Right lobe of liver (tissue), 6 donors: ENCODE data around the gene TK1. TPM values are rescaled to one million over a fixed set of nuclear protein-coding genes. Genes with fewer than 3 reads are reported as not detected.

Experiments used
- ATAC-seq, 4 donors: fragments of 200-7000 bp; cut with Tn5 transposase; one replicate each; pipeline ENCODE4 v1.9.1; 2020; ENCODE audit warnings: mild to moderate bottlenecking in 4 of 4, moderate library complexity in 4 of 4
- DNase-seq, 3 donors: peaks; one replicate each; pipeline ENCODE4 v3.0.0-alpha.2; 2020
- H3K27ac ChIP-seq, 3 donors: fragments of 200-600 bp; one replicate each; pipeline ENCODE4 v1.8.0; 2022
- H3K27me3 ChIP-seq, 2 donors: fragments of 200-600 bp; one replicate each; pipeline ENCODE4 v1.8.0; 2022
- H3K36me3 ChIP-seq, 4 donors: fragments of 200-600 bp; sonication (generic) in 1 of 4; one replicate each; pipeline versions ENCODE4 v1.5.1 to v1.8.0; 2017 to 2022; ENCODE audit warnings: control low read depth in 1 of 4
- H3K4me1 ChIP-seq, 4 donors: fragments of 200-600 bp; sonication (generic) in 1 of 4; one replicate each; pipeline versions ENCODE4 v1.5.1 to v1.8.0; 2017 to 2022; ENCODE audit warnings: control low read depth in 1 of 4
- H3K4me3 ChIP-seq, 3 donors: fragments of 200-600 bp; one replicate each; pipeline ENCODE4 v1.8.0; 2022
- H3K9me3 ChIP-seq, 4 donors: fragments of 200-600 bp; sonication (generic) in 1 of 4; one replicate each; pipeline versions ENCODE4 v1.5.1 to v1.8.0; 2017 to 2022; ENCODE audit warnings: control low read depth in 1 of 4
- POLR2A ChIP-seq: fragments of 450-650 bp; IDR thresholded peaks from one replicate; pipeline ENCODE4 v1.6.1; 2017; ENCODE audit warnings: antibody characterized with exemption, mild to moderate bottlenecking
- WGBS: methylation state at CpG from one replicate; pipeline ENCODE4 v1.1.6; 2018; ENCODE audit warnings: low coverage, low lambda C conversion rate; ENCODE audit not compliant: insufficient coverage; ENCODE audit errors: missing lambda C conversion rate; 5-methylcytosine and 5-hydroxymethylcytosine counted together
- intact Hi-C, 2 donors: fragments of 100-400 bp; cut with DNase I; formaldehyde crosslinking; loops; one replicate each; pipeline versions ENCODE4 v1.11.2 to v1.14.1; 2022
- total RNA-seq, 6 experiments: library from RNA; depleted of rRNA in 2 of 6; stranded (reverse); fragments of >200 nt in 2 of 6; fragmentation: NEBNext Ultra II Directional in 3 of 6; extraction: Animal tissue kit (Norgen Biotek cat#: 25700) in 3 of 6; gene quantifications; one replicate each; pipeline versions ENCODE4 v1.1.0 to v1.2.4, GENCODE V29; 2016 to 2023
- TF ChIP-seq, protein P1 (sequence below), 4 donors: fragments of 200-600 bp in 3 of 4; fragments of 450-650 bp in 1 of 4; IDR thresholded peaks; one replicate each; pipeline versions ENCODE4 v1.5.1 to v1.8.0; 2016 to 2022; ENCODE audit warnings: antibody characterized with exemption in 4 of 4, mild to moderate bottlenecking in 2 of 4
- donor health status: DM: no; HTN: yes; CAD: no.
- donor health status: DM: no; HTN: no; CAD: no.
- donor health status: DM: no; HTN: no; CAD: no.
- donor health status: DM: no; HTN: yes; CAD: no.
- donor health status: DM: no; HTN: yes; CAD: no.

Gene TK1
- total RNA-seq, 6 experiments from 2014 or later = 2.1 to 8.3 (median 4.7) TPM

DNA sequence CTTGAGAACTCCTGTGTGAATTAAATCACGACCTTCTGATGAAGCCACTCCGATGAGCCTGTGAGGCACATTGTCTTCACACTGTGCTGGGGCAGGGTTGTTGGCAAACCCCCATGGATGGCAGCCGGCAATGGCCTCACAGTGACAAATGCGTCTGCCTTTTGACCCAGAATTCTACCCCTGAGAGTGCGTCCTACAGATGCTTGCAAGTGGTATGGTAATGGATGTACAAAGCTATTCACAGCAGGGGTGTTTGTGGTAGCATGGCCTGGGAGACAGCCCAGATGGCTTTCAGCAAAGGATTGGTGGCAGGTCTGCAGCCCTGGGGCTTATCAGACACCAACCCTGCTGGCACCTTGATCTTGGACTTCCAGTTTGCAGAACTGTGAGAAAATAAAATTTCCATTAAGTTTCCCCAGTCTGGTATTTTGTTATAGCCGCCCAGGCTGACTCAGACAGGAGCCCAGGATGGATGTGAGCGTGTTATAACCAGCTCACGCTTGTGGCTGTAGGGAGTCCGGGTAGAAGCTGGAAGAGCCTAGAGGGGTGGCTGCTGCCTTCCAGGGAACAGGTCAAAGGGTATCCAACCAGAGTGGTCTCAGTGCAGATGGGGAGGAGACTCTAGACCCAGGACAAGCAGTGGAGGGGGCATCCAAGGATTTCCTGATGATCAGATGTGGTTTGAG lies 10.4 kb upstream of the TK1 start:
- intact Hi-C loops = no loop called here
- H3K4me3 ChIP-seq = no peak overlapping the region
- H3K27me3 ChIP-seq = no peaks in the 10 kb centered on the region
- WGBS = 79% methylated on average over 4 of the region's 9 CpGs
- H3K36me3 ChIP-seq = peaks cover 0 to 57% (median 33%) of the 10 kb centered on the region in 4 donors
- DNase-seq (peak in 1 of 3 donors; percentile 75), ATAC-seq (no peak)
- no peaks in the 10 kb centered on the region for H3K9me3 ChIP-seq
- H3K4me1 ChIP-seq = peaks cover 0 to 14% (median 1%) of the 10 kb centered on the region in 4 donors
- TF ChIP-seq, protein P1, sequence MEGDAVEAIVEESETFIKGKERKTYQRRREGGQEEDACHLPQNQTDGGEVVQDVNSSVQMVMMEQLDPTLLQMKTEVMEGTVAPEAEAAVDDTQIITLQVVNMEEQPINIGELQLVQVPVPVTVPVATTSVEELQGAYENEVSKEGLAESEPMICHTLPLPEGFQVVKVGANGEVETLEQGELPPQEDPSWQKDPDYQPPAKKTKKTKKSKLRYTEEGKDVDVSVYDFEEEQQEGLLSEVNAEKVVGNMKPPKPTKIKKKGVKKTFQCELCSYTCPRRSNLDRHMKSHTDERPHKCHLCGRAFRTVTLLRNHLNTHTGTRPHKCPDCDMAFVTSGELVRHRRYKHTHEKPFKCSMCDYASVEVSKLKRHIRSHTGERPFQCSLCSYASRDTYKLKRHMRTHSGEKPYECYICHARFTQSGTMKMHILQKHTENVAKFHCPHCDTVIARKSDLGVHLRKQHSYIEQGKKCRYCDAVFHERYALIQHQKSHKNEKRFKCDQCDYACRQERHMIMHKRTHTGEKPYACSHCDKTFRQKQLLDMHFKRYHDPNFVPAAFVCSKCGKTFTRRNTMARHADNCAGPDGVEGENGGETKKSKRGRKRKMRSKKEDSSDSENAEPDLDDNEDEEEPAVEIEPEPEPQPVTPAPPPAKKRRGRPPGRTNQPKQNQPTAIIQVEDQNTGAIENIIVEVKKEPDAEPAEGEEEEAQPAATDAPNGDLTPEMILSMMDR (IDR thresholded peaks at IDR 0.05) = no peak
- no peak for TF ChIP-seq POLR2A
- no peak overlapping the region for H3K27ac ChIP-seq

- ATAC-seq (no peak), DNase-seq (no peak)
- no peaks in the 10 kb centered on the region for H3K27me3 ChIP-seq
- intact Hi-C loops = no loop called here
- H3K4me1 ChIP-seq = peaks cover 0 to 16% (median 1%) of the 10 kb centered on the region in 4 donors
- WGBS = 95% methylated on average over 5 of the region's 5 CpGs
- H3K4me3 ChIP-seq = no peak overlapping the region
- no peak overlapping the region for H3K27ac ChIP-seq
- no peaks in the 10 kb centered on the region for H3K9me3 ChIP-seq
- peaks cover 0 to 60% (median 35%) of the 10 kb centered on the region in 4 donors for H3K36me3 ChIP-seq
- no peak for TF ChIP-seq POLR2A
- TF ChIP-seq, protein P1 (IDR thresholded peaks at IDR 0.05) = no peak
Measured at GRCh38 chr17:78196716-78197115, 9.9 kb upstream of the TK1 start.

- peak overlapping the region in 1 of 3 donors; percentile 47 for H3K4me3 ChIP-seq
- DNase-seq = no peak
- peak overlapping the region in 1 of 3 donors; percentile 71 for H3K27ac ChIP-seq
- no peaks in the 10 kb centered on the region for H3K27me3 ChIP-seq
- intact Hi-C loops = no loop called here
- H3K4me1 ChIP-seq = peaks cover 0 to 50% (median 22%) of the 10 kb centered on the region in 4 donors
- peak in 1 of 4 donors; percentile 2 for ATAC-seq
- 44% methylated on average over 10 of the region's 10 CpGs for WGBS
- peaks cover 0 to 5% (median 2%) of the 10 kb centered on the region in 4 donors for H3K36me3 ChIP-seq
- no peaks in the 10 kb centered on the region for H3K9me3 ChIP-seq
- TF ChIP-seq, protein P1 (IDR thresholded peaks at IDR 0.05) = no peak
- no peak for TF ChIP-seq POLR2A
Measured at GRCh38 chr17:78185981-78186691, 716 bp downstream of the TK1 start.

DNA sequence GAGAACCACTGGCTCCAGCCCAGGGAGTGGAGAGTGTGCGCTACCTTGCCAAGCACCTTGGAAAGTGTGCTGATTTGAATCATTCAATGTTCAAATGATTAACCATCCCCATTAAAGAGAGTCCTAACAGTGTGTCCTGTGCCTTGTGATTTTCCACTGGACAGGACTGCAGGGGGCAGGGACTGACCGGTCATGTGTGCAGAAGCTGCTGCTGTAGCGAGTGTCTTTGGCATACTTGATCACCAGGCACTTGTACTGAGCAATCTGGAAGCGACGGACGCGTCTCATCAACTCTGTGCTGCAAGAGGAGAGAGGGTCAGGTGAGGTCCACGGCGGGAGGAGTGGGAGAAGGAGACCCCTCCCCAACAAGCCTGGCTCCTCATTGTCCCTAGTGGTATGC lies 2.0 kb downstream of the TK1 start:
- peak; percentile 42 to 69 (median 61) for ATAC-seq
- TF ChIP-seq POLR2A = peak; percentile 57
- TF ChIP-seq, protein P1 (IDR thresholded peaks at IDR 0.05) = no peak
- peak overlapping the region in 2 of 3 donors; percentile 19 to 47 for H3K4me3 ChIP-seq
- H3K9me3 ChIP-seq = no peaks in the 10 kb centered on the region
- peaks cover 0 to 40% (median 17%) of the 10 kb centered on the region in 4 donors for H3K4me1 ChIP-seq
- H3K36me3 ChIP-seq = no peaks in the 10 kb centered on the region
- peak; percentile 62 to 91 (median 85) for DNase-seq
- 28% methylated on average over 9 of the region's 9 CpGs for WGBS
- H3K27me3 ChIP-seq = no peaks in the 10 kb centered on the region
- intact Hi-C loops = no loop called here
- peak overlapping the region; percentile 24 to 71 (median 45) for H3K27ac ChIP-seq
